ENCODE measurements around the gene PRDM2.
A peak's percentile ranks its signal among the peaks of the same experiment; 100 is the strongest.

Gene PRDM2

GRCh38 chr1:13733711-13734110, 33.7 kb downstream of the PRDM2 start:
- peak overlapping the region; percentile 69 for H3K4me3 Mint-ChIP-seq
- no peak for DNase-seq (ENCODE audit: low spot score)
- H3K36me3 Mint-ChIP-seq (ENCODE audit: low read depth), result peaks cover 12% of the 10 kb centered on the region
- no peaks in the 10 kb centered on the region for H3K9me3 Mint-ChIP-seq
- peaks cover 52% of the 10 kb centered on the region for H3K4me1 Mint-ChIP-seq (ENCODE audit: low read depth)
- H3K27me3 Mint-ChIP-seq (ENCODE audit: low read depth), result no peaks in the 10 kb centered on the region
- peak overlapping the region; percentile 97 for H3K27ac Mint-ChIP-seq

- no peaks in the 10 kb centered on the region for H3K9me3 Mint-ChIP-seq
- no peak for DNase-seq (ENCODE audit: low spot score)
- no peak overlapping the region for H3K4me3 Mint-ChIP-seq
- H3K36me3 Mint-ChIP-seq (ENCODE audit: low read depth), result peaks cover 13% of the 10 kb centered on the region
- peaks cover 49% of the 10 kb centered on the region for H3K4me1 Mint-ChIP-seq (ENCODE audit: low read depth)
- no peaks in the 10 kb centered on the region for H3K27me3 Mint-ChIP-seq (ENCODE audit: low read depth)
- no peak overlapping the region for H3K27ac Mint-ChIP-seq
Measured at GRCh38 chr1:13735168-13735930, 35.4 kb downstream of the PRDM2 start.

GRCh38 chr1:13737398-13737797, 37.4 kb downstream of the PRDM2 start:
- H3K9me3 Mint-ChIP-seq, result no peaks in the 10 kb centered on the region
- no peak for DNase-seq (ENCODE audit: low spot score)
- H3K4me1 Mint-ChIP-seq (ENCODE audit: low read depth), result peaks cover 31% of the 10 kb centered on the region
- peaks cover 10% of the 10 kb centered on the region for H3K36me3 Mint-ChIP-seq (ENCODE audit: low read depth)
- no peaks in the 10 kb centered on the region for H3K27me3 Mint-ChIP-seq (ENCODE audit: low read depth)
- H3K4me3 Mint-ChIP-seq, result no peak overlapping the region
- no peak overlapping the region for H3K27ac Mint-ChIP-seq

- no peak overlapping the region for H3K27ac Mint-ChIP-seq
- H3K9me3 Mint-ChIP-seq, result no peaks in the 10 kb centered on the region
- H3K4me3 Mint-ChIP-seq, result no peak overlapping the region
- H3K36me3 Mint-ChIP-seq (ENCODE audit: low read depth), result peaks cover 22% of the 10 kb centered on the region
- no peak for DNase-seq (ENCODE audit: low spot score)
- H3K27me3 Mint-ChIP-seq (ENCODE audit: low read depth), result no peaks in the 10 kb centered on the region
- peaks cover 23% of the 10 kb centered on the region for H3K4me1 Mint-ChIP-seq (ENCODE audit: low read depth)
Measured at GRCh38 chr1:13746342-13746741, 46.4 kb downstream of the PRDM2 start.

GRCh38 chr1:13748610-13749505, 48.9 kb downstream of the PRDM2 start:
- Mint-ChIP-seq H3K36me3 (ENCODE audit: low read depth) (peaks cover 30% of the 10 kb centered on the region), H3K4me1 (ENCODE audit: low read depth) (peaks cover 40% of the 10 kb centered on the region), H3K4me3 (peak overlapping the region; percentile 86), H3K9me3 (no peaks in the 10 kb centered on the region), H3K27ac (peak overlapping the region; percentile 95), H3K27me3 (ENCODE audit: low read depth) (no peaks in the 10 kb centered on the region)
- peak; percentile 96 for DNase-seq (ENCODE audit: low spot score)

DNA sequence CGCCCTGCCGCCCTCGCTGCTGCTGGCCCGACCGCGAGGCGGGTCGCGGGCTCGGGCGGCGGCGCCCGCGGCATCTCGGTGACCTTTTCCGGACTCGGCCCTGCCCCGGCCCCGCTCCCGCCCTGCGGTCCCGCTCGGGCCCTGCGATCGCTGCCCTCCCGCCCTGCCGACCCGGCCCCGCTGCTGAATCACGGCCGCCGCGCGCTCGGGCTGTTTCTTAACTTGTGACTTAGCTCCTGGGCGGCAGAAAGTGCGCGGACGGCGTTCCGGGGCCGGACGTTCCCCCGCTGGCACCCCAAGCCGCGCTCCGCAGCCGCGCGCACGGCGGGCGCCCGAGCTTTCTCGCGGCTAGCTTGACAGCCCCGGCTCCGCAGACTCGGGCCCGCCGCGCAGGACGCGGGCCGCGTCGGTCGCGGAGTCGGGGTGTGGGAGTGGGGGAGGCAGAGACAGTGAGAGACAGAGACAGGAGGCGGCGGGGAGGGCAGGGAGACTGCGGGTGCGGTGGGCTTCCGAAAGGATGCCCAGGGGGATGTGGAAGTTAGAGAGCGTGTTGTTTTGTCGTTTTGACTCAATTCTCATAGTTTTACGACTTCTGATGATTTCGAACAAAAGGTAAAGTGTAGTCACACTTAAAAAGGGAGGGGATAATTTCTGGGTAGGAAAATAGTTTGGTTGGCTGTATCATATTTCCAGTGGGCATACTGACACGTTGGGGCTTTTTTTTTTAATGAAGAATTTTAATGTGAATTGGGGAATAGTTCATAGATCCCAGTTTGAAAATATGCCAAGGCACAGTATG, 49.8 kb downstream of the PRDM2 start:
- peak; percentile 64 for DNase-seq (ENCODE audit: low spot score)
- H3K4me3 Mint-ChIP-seq, result peak overlapping the region; percentile 99
- peaks cover 35% of the 10 kb centered on the region for H3K36me3 Mint-ChIP-seq (ENCODE audit: low read depth)
- H3K4me1 Mint-ChIP-seq (ENCODE audit: low read depth), result peaks cover 47% of the 10 kb centered on the region
- no peaks in the 10 kb centered on the region for H3K9me3 Mint-ChIP-seq
- H3K27ac Mint-ChIP-seq, result peak overlapping the region; percentile 92
- no peaks in the 10 kb centered on the region for H3K27me3 Mint-ChIP-seq (ENCODE audit: low read depth)

- H3K9me3 Mint-ChIP-seq, result no peaks in the 10 kb centered on the region
- DNase-seq (ENCODE audit: low spot score), result no peak
- peaks cover 51% of the 10 kb centered on the region for H3K4me1 Mint-ChIP-seq (ENCODE audit: low read depth)
- no peaks in the 10 kb centered on the region for H3K27me3 Mint-ChIP-seq (ENCODE audit: low read depth)
- H3K36me3 Mint-ChIP-seq (ENCODE audit: low read depth), result peaks cover 37% of the 10 kb centered on the region
- H3K27ac Mint-ChIP-seq, result no peak overlapping the region
- H3K4me3 Mint-ChIP-seq, result peak overlapping the region; percentile 36
Measured at GRCh38 chr1:13751458-13751871, 51.5 kb downstream of the PRDM2 start.

DNA sequence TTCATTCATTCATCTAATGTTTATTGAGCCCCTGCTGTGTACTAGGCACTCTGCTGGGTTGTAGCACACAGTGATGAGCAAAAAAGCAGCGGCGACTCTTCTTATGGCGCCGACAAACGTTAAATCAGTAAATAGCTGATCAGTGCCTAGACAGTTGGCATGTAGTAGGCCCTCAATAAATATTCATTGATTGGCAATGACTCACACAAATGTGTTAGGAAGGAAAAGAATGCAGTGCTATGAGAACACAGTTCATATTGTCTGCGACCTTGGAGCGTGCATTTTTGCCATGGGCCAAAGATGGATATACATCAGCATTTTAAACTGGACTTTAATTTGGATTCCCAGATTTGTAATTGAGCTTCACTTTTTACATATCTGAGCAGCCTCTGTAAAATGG, 52.0 kb downstream of the PRDM2 start:
- no peak overlapping the region for H3K27ac Mint-ChIP-seq
- no peak for DNase-seq (ENCODE audit: low spot score)

DNA sequence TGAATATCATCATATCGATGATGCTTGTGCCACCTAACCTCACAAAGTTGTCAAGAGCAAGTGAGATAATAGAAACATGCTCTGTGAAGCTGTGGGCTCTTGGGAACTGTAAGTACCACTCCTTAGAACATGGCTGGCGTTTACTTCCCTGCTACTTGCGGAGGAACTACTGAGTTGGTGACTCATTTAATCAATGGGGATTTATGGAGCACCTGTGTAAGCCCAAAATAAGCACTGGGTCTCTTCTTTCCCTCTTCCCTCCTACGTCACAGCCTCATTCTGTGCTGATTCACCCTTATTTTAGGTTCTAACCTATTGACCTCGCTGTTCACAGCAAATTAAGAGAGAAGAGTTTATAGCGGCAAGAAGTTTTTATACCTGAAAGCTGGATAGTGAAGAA, 52.9 kb downstream of the PRDM2 start:
- peaks cover 37% of the 10 kb centered on the region for H3K36me3 Mint-ChIP-seq (ENCODE audit: low read depth)
- no peak overlapping the region for H3K27ac Mint-ChIP-seq
- no peak overlapping the region for H3K4me3 Mint-ChIP-seq
- H3K4me1 Mint-ChIP-seq (ENCODE audit: low read depth), result peaks cover 53% of the 10 kb centered on the region
- DNase-seq (ENCODE audit: low spot score), result no peak
- no peaks in the 10 kb centered on the region for H3K27me3 Mint-ChIP-seq (ENCODE audit: low read depth)
- H3K9me3 Mint-ChIP-seq, result no peaks in the 10 kb centered on the region

More for the DNA sequence above, 52.0 kb downstream of the PRDM2 start:
- no peak overlapping the region for H3K4me3 Mint-ChIP-seq
- peaks cover 54% of the 10 kb centered on the region for H3K4me1 Mint-ChIP-seq (ENCODE audit: low read depth)
- no peaks in the 10 kb centered on the region for H3K9me3 Mint-ChIP-seq
- no peaks in the 10 kb centered on the region for H3K27me3 Mint-ChIP-seq (ENCODE audit: low read depth)
- peaks cover 37% of the 10 kb centered on the region for H3K36me3 Mint-ChIP-seq (ENCODE audit: low read depth)

DNA sequence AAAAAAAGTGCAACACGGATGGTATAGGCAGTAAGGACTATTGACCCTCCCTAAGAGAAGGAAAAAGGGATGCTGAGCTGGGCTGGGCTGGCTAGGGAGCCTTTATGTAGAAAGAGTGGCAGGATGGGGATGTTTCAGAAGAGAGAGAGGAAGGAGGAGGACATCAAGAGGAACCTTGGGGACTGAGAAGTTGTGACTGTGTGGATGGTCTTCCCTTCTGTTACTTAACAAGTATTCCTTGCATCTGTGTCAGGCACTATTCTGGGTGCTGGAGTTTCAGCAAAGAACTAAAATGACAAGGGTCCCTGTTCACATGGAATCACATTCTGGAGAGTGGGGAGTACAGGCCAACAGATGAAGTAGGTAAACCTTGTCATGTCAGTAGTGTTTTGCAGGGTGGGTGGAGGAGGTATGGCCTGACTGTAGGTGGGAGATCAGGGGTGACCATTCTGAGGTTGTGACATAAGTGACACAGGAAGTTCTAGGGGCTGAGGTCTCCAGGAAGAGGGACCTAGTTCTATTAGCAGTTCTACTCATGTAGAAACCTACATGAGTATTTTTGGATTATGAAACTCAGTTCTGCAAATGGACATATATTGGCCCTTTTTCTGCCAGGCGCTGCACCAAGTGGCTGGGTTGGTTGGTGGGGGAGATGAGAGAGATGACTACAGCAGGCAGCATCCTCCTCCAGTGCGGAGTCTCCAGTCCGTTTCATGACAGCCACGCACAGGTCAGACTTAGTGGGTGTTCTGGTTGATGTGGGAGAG, 53.8 kb downstream of the PRDM2 start:
- no peak for DNase-seq (ENCODE audit: low spot score)
- peaks cover 31% of the 10 kb centered on the region for H3K36me3 Mint-ChIP-seq (ENCODE audit: low read depth)
- H3K4me3 Mint-ChIP-seq, result no peak overlapping the region
- no peak overlapping the region for H3K27ac Mint-ChIP-seq
- peaks cover 44% of the 10 kb centered on the region for H3K4me1 Mint-ChIP-seq (ENCODE audit: low read depth)
- no peaks in the 10 kb centered on the region for H3K9me3 Mint-ChIP-seq
- H3K27me3 Mint-ChIP-seq (ENCODE audit: low read depth), result no peaks in the 10 kb centered on the region

- H3K27me3 Mint-ChIP-seq (ENCODE audit: low read depth), result no peaks in the 10 kb centered on the region
- no peaks in the 10 kb centered on the region for H3K9me3 Mint-ChIP-seq
- no peak overlapping the region for H3K4me3 Mint-ChIP-seq
- DNase-seq (ENCODE audit: low spot score), result no peak
- H3K27ac Mint-ChIP-seq, result no peak overlapping the region
- peaks cover 31% of the 10 kb centered on the region for H3K36me3 Mint-ChIP-seq (ENCODE audit: low read depth)
- peaks cover 48% of the 10 kb centered on the region for H3K4me1 Mint-ChIP-seq (ENCODE audit: low read depth)
Measured at GRCh38 chr1:13754510-13755103, 54.6 kb downstream of the PRDM2 start.

- Mint-ChIP-seq H3K4me3 (no peak overlapping the region), H3K27me3 (ENCODE audit: low read depth) (no peaks in the 10 kb centered on the region), H3K27ac (peak overlapping the region; percentile 31), H3K9me3 (no peaks in the 10 kb centered on the region), H3K4me1 (ENCODE audit: low read depth) (peaks cover 40% of the 10 kb centered on the region), H3K36me3 (ENCODE audit: low read depth) (peaks cover 20% of the 10 kb centered on the region)
- no peak for DNase-seq (ENCODE audit: low spot score)
Measured at GRCh38 chr1:13756557-13757315, 56.7 kb downstream of the PRDM2 start.
